Umbilical cord (tissue), 2 donors: ENCODE measurements around the gene MALRD1. TPM values are rescaled to one million over a fixed set of nuclear protein-coding genes. Genes with fewer than 3 reads are reported as not detected.

Source experiments
- DNase-seq: peaks from one replicate; pipeline ENCODE4 v3.0.0-alpha.2; 2015; ENCODE audit warnings: low spot score
- total RNA-seq: library from RNA; depleted of rRNA; stranded (reverse); fragments of >200 nt; gene quantifications from one replicate; pipeline ENCODE4 v1.2.3, GENCODE V29; 2014; ENCODE audit warnings: low replicate concordance; ENCODE audit not compliant: insufficient read depth

MALRD1 gene
- total RNA-seq, 1 donor from 2014 or later = 4.8 TPM

DNA sequence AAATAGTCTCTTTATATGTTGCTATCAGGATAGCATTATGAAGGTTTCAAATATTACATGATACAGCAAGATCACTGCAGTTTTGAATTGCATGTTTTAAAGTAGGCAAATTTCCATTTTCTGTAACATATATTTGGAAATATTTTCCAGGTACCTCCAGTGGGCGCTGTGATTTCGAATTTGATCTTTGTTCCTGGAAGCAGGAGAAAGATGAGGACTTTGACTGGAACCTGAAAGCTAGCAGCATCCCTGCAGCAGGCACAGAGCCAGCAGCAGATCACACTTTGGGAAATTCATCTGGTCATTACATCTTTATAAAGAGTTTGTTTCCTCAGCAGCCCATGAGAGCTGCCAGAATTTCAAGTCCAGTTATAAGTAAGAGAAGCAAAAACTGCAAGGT lies 299.0 kb downstream of the MALRD1 start:
- DNase-seq = peak; percentile 7

- DNase-seq = no peak
Measured at GRCh38 chr10:19367176-19367575, 318.6 kb downstream of the MALRD1 start.

DNA sequence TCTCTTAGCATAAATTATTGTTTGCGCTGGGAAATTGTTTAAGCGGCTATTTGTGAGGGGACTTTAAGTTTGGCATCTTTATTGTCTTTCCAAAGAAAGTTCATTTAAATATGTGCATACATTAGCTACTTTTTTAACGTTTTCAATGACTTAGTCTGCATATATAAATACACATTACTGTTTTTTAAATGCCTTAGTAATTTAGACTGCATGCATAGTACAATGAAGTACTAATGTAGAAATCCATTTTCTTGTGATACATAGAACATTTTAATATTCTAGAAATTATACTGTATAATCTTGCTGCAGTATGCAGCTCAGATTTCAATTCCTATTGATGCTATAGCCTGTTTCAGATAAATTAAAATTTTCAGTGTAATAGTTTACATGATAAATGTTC lies 325.4 kb downstream of the MALRD1 start:
- DNase-seq = no peak

DNA sequence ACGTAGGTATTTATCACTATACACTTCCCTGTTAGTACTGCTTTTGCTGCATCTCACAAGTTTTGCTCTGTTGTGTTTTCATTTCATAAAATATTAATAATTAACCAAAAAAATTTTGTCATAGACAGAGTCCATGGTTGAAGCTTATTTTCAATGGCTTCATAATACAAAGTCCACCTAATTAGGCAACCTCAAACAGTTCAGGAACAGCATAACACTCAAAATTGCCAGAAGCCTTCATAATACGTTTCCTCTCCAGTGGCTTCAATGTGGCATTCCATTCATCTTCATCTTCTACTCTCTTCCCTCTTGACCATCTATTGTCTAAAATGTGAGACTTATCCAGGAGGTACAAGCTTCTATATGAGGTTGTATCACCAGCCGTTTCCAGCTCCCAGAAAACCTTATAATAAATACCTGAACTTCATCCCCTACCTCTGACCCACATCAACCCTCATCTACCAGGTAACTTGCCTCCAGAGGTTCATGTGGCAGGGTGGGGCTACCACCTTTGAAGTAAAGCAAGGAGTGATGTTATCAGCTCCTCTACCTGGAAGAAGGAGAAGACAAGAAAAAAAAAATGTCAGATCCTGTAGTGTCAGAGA lies 337.3 kb downstream of the MALRD1 start:
- DNase-seq = no peak

GRCh38 chr10:19408924-19409323 lies 360.3 kb downstream of the MALRD1 start:
- no peak for DNase-seq

DNA sequence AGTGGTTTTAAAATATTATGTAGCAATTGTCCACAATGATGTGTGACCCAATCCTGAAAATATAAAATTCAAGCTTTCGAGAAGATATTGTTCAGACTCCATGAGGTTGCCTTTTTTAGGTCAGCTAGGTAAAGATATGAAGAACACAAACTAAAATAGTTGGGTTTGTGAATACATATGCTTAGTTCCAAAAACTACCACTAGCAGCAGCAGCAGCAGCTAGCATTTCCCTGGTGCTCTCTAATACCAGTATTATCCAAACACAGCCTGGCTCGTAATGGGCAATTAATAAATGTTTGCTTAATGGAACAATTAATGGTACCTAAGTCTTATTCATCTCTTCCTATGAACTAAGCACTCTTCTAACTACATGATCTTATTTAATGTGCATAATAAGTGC lies 362.5 kb downstream of the MALRD1 start:
- DNase-seq = no peak

DNA sequence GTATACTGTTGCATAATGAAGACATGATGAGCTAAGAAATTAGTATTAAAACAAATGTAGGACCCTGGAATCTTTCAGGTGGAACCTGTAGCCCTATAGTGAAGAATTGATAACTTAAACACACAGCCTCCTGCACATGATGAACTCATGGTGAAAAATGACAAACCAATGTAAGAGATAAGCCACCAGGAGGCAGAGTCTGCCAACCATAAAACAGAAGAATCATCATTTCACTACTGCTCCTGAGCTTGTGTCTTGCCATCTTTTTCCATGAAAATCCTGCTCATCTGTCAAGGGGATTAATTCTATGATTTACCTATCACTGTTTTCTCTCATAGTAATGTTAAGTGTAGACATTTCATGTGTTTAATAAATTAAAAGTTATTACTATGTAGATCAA lies 363.9 kb downstream of the MALRD1 start:
- peak; percentile 61 for DNase-seq

GRCh38 chr10:19416164-19416563 lies 367.6 kb downstream of the MALRD1 start:
- no peak for DNase-seq

- no peak for DNase-seq
Measured at GRCh38 chr10:19417740-19418139, 369.1 kb downstream of the MALRD1 start.

DNA sequence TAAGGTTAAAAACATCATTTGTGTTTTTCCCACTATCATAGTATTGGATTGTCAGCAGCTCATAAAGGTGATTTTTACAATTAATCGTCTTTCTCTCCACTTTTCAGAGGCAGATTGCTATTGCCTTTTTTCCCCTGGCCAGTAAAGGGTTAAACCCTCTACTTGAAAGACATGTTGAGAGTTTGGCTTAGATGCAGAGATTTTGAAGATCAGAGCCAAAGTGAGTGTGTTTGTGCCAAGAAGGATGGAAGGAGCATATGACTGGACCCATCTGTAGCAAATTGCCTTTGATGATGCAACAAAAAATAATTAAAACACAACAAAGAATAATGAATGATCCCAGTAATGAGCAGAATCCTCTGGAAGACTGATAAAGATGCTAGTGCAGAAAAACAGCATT lies 373.1 kb downstream of the MALRD1 start:
- DNase-seq = peak; percentile 7

DNA sequence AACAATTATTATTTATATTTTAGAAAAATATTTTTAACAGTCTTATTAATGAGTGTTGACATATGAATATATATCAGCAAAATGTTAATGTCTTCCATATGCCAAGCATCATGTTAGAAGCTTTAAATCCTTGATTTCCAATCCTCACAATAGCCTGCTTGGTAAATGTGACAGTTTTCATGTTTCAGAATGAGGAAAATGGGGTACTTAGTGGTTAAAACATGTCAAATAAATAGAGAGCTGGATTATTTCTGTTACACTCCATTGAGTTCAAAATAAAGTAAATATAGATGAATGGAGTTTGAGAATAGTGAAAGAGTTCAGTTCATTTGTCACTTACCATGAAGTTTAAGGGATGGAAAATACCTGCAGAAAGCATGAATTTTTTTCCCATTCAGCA lies 377.4 kb downstream of the MALRD1 start:
- no peak for DNase-seq

DNA sequence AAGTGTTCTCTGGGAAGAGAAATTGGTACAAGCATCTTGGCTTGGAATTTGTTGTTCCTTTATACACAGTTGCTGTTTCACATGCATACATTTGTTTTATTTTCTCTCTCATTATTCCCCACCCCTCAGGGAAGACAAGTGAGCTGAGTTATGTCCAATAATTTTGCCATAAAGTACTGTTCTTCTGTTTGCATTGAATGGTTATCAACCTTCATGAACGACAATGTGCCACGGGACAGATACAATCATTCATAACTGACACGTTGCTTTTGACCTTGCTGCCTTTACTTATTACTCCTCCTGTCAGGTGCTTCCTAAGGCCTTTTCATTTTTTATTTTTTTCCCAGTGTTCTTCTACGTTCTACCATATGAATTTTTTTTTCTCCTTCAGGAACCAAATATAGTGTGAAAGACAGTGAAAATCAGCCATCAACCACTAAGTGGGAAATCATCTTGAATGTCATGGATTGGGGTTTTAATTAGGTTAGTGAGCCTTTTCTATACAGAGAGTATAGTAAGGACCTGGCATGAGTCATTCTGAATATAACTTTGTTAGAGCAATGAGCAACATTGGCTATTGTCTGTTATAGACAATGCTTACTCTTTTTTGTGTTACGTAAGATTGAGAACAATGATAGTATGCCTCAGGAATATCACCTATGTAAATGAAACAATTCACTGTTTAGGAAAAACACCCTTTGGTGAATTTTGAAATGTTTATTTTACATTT lies 383.2 kb downstream of the MALRD1 start:
- no peak for DNase-seq

DNA sequence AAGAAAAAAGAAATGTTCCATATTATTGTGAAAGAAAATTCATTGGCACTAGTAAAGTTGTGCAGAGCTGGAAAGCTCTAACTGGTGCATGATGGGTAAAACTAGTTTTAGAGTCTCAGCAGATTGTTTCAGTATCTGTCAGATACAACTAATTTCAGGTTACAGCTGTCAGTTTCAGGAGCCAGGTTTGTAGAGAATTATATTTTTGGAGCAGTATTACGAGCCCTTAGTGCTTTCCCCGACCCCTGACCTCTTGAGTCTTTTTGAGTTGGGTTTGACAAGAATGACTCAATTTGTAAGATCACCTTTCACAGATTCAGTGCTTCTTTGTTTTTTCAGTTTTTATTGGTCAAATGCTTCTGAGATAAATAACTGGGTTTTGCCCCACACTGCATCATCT lies 401.3 kb downstream of the MALRD1 start:
- DNase-seq = no peak

GRCh38 chr10:19451356-19451755 lies 402.8 kb downstream of the MALRD1 start:
- no peak for DNase-seq

GRCh38 chr10:19451937-19452336 lies 403.3 kb downstream of the MALRD1 start:
- no peak for DNase-seq

DNA sequence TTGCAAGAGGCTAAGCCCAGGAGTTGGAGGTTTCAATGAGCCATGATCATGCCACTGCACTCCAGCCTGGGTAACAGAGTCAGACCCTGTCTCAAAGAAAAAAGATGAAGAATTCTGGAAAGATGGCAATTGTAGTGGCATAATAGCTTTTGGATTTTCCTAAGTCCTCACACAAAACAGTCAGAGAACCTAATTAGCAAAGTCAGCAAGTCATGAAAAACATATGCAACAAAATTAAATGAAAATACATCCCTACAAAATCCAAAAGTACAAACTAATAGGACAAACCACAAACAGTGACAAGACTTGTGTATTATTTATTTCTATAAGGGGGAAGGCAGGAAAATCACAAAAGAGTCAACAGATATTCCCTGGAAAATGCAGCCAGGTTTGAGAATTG lies 405.4 kb downstream of the MALRD1 start:
- DNase-seq = no peak

GRCh38 chr10:19461588-19461987 lies 413.0 kb downstream of the MALRD1 start:
- DNase-seq = no peak

DNA sequence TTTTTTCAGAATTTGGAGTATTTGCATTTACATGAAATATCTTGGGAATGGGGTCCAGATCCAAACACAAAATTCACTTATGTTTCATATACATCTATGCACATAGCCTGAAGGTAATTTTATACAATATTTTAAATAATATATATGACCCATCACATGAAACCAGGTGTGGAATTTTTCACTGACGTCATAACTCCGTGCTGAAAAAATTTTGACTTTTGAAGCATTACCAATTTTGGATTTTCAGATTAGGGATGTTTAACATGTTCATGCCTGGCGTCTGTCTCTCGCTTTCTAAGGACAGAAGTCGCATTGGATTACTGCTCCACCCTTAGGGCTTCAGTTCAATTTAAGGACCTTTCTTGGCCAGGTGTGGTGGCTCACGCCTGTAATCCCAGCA lies 418.1 kb downstream of the MALRD1 start:
- DNase-seq = no peak

DNA sequence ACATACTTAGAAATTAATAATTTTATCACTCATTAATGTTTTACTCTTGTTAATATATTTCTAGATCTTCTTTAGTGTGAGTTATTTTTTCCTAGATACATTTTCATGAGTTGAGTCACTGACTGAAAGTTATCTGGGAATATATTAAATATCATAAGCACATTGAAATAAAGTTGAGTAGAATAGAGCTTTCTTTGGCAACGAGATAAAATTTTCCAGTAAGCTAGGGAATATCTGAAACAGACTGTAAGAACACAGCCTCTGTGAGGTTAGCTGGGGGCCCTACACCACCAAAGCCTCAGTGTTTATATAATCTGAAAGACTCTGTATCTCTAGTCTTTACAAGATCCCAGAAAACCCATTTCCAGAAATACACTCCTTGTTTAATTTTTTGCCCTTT lies 419.8 kb downstream of the MALRD1 start:
- peak; percentile 91 for DNase-seq

GRCh38 chr10:19469521-19469920 lies 420.9 kb downstream of the MALRD1 start:
- DNase-seq = no peak

DNA sequence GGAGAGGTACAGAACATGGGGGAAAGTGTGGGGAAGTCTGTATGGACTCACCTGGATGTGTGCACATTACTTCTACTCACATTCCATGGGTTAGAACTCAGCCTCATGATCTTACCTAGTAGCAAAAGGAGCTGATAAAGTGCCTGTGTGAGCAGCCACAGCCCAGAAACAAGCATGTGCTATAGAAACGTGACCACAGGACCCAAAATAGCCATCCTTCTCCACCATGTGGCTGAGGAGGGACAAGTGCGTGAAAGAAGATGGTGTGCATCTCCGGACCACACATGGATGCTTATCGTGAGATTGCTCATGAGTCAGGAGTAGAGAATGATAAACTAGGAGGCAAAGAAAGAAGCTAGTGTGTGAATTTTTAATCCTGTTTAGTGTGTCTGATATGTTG lies 431.3 kb downstream of the MALRD1 start:
- DNase-seq = no peak

DNA sequence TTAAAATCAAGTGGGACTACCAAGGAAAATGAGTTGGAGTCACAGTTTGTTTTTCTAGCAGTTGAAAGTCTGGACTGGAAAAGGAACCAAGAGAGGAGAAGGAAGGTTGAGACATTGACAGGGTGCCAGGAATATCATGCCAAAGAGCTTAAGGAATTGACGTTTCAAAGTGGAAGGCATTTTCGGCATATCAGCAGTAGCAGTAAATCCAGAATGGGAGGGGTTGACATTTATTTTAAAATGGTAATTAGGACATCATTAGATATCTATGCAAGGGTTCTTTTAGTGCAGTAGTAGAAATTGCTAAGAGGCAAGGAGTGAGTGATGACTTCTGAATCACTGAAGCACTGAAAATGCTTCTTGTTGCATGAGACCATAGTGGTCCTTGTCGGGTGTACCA lies 431.8 kb downstream of the MALRD1 start:
- DNase-seq = peak; percentile 65

GRCh38 chr10:19483421-19483820 lies 434.8 kb downstream of the MALRD1 start:
- no peak for DNase-seq
